Panc1 (cell line): ENCODE measurements around the gene YY1AP1. TPM values are rescaled to one million over a fixed set of nuclear protein-coding genes. Genes with fewer than 3 reads are reported as not detected.

Source experiments
- ATAC-seq: fragments of 200-7000 bp; cut with Tn5 transposase; 2 replicates; pipeline ENCODE4 v1.9.1; 2020; ENCODE audit warnings: mild to moderate bottlenecking, moderate library complexity
- BruUV-seq: library from RNA; stranded (reverse); fragments of 400-500 nt; replicated peaks from 2 replicates; lab custom pipeline; 2021; lab: Mats Ljungman, UMichigan
- CTCF ChIA-PET: fragments of 300-600 bp; sonication (Branson Sonifier 250); formaldehyde crosslinking; loops from one replicate; lab custom pipeline; 2022; ENCODE audit warnings: antibody characterized with exemption; lab: Charles Lee
- POLR2A ChIA-PET: fragments of 300-600 bp; sonication (Branson Sonifier 250); formaldehyde crosslinking; loops from one replicate; lab custom pipeline; 2022; ENCODE audit warnings: antibody characterized with exemption; lab: Charles Lee
- DNase-seq: peaks from one replicate; pipeline ENCODE4 v3.0.0-alpha.2; 2010; ENCODE audit warnings: low read depth, low spot score
- H3K27ac ChIP-seq: 2 replicates; pipeline ENCODE4 v1.5.1; 2011; ENCODE audit warnings: mild to moderate bottlenecking, low read length, inconsistent platforms
- H3K27me3 ChIP-seq: fragments of 200-500 bp; sonication (Bioruptor generic); 2 replicates; pipeline ENCODE4 v1.6.0; 2014; ENCODE audit warnings: low read length, inconsistent platforms; ENCODE audit not compliant: control insufficient read depth, insufficient read depth
- H3K36me3 ChIP-seq: fragments of 200-500 bp; sonication (Bioruptor generic); 2 replicates; pipeline ENCODE4 v1.5.1; 2014; ENCODE audit warnings: inconsistent platforms, mild to moderate bottlenecking, low read length, moderate library complexity; ENCODE audit not compliant: control insufficient read depth, insufficient read depth
- H3K4me1 ChIP-seq: 2 replicates; pipeline ENCODE4 v1.5.1; 2011; ENCODE audit warnings: inconsistent platforms, mild to moderate bottlenecking, low read length, moderate library complexity; ENCODE audit not compliant: control insufficient read depth, insufficient read depth
- H3K4me3 ChIP-seq, 2 experiments: 2 replicates each; pipeline ENCODE4 v1.5.1; 2011 to 2012; ENCODE audit warnings: low read depth in 2 of 2, low read length in 2 of 2, mild to moderate bottlenecking in 2 of 2, inconsistent platforms in 1 of 2, moderate library complexity in 1 of 2
- H3K9me3 ChIP-seq: fragments of 200-500 bp; sonication (Bioruptor generic); 2 replicates; pipeline ENCODE4 v1.5.1; 2014; ENCODE audit warnings: low read depth, mild to moderate bottlenecking, inconsistent platforms, low read length, moderate library complexity; ENCODE audit not compliant: control insufficient read depth, insufficient read depth
- POLR2AphosphoS5 ChIP-seq: IDR thresholded peaks from 2 replicates; pipeline ENCODE4 v1.6.1; 2012; ENCODE audit warnings: mild to moderate bottlenecking, low read depth, low read length, moderate library complexity
- SIN3A ChIP-seq: IDR thresholded peaks from 2 replicates; pipeline ENCODE4 v1.6.1; 2012; ENCODE audit warnings: low read depth, mild to moderate bottlenecking, low read length, moderate library complexity, borderline replicate concordance; ENCODE audit not compliant: insufficient read depth
- TCF7L2 ChIP-seq: IDR thresholded peaks from 2 replicates; pipeline ENCODE4 v1.6.1; 2011; ENCODE audit warnings: mild to moderate bottlenecking, low read depth, low read length, inconsistent platforms
- in situ Hi-C: cut with HindIII; loops from 2 replicates; pipeline ENCODE4 v1.10.0; 2016; ENCODE audit warnings: low sequenced_read_pairs, low pct_unique_long_range_greater_than_20kb
- intact Hi-C: fragments of 100-400 bp; cut with micrococcal nuclease; formaldehyde crosslinking; loops from one replicate; pipeline ENCODE4 v1.10.0; 2022; ENCODE audit not compliant: unreplicated experiment
- total RNA-seq: library from RNA; stranded (reverse); gene quantifications from one replicate; pipeline ENCODE4 v1.2.1, GENCODE V29; 2021; ENCODE audit not compliant: unreplicated experiment
- TF ChIP-seq, protein P1 (sequence below), 2 experiments: IDR thresholded peaks; 2 replicates each; pipeline ENCODE4 v1.6.1; 2011 to 2012; ENCODE audit warnings: low read depth in 2 of 2, control low read depth in 1 of 2, low read length in 1 of 2, mild to moderate bottlenecking in 1 of 2, moderate library complexity in 1 of 2; ENCODE audit not compliant: insufficient read depth in 1 of 2
- TF ChIP-seq, protein P2 (sequence below): fragments of 450-650 bp; IDR thresholded peaks from 2 replicates; pipeline ENCODE4 v1.5.1; 2017; ENCODE audit warnings: mild to moderate bottlenecking

The YY1AP1 gene
- total RNA-seq, 1 experiment from 2014 or later, result 58.7 TPM

DNA sequence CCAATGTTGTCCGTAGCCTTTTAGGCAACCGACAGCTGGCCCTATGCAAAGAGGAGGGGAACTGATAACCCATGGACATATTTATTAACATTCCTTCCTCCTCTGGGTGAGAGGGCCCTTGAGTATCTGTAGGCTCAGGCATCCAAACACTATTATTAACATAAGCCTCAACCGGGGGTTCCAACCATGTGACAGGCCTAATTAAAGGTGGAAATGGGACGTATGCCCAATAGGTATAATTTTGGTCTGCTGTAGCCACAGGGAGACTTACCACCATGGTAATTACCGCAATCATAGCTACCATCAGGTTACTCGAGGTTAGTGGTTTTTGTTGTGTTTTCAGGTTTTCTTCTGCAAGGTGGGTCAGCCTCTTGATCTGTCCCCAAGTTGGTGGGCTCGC, 5.6 kb upstream of the YY1AP1 start:
- intact Hi-C loops (no loop called here), in situ Hi-C loops (no loop called here)
- ChIA-PET CTCF (no interaction called here), POLR2A (interaction anchor here (0.7 kb wide), 1 partner anchor 9 kb away, joined by 3 read pairs; no protein-coding TSS in a partner anchor)
- no TSS peak for BruUV-seq
- peaks cover 13% of the 10 kb centered on the region; the same call in 1 of the 2 replicates for H3K36me3 ChIP-seq
- no peak for DNase-seq
- TF ChIP-seq, protein P1, sequence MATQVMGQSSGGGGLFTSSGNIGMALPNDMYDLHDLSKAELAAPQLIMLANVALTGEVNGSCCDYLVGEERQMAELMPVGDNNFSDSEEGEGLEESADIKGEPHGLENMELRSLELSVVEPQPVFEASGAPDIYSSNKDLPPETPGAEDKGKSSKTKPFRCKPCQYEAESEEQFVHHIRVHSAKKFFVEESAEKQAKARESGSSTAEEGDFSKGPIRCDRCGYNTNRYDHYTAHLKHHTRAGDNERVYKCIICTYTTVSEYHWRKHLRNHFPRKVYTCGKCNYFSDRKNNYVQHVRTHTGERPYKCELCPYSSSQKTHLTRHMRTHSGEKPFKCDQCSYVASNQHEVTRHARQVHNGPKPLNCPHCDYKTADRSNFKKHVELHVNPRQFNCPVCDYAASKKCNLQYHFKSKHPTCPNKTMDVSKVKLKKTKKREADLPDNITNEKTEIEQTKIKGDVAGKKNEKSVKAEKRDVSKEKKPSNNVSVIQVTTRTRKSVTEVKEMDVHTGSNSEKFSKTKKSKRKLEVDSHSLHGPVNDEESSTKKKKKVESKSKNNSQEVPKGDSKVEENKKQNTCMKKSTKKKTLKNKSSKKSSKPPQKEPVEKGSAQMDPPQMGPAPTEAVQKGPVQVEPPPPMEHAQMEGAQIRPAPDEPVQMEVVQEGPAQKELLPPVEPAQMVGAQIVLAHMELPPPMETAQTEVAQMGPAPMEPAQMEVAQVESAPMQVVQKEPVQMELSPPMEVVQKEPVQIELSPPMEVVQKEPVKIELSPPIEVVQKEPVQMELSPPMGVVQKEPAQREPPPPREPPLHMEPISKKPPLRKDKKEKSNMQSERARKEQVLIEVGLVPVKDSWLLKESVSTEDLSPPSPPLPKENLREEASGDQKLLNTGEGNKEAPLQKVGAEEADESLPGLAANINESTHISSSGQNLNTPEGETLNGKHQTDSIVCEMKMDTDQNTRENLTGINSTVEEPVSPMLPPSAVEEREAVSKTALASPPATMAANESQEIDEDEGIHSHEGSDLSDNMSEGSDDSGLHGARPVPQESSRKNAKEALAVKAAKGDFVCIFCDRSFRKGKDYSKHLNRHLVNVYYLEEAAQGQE (IDR thresholded peaks at IDR 0.05; ENCODE audit: insufficient read depth in 1 of 2, low read depth in 2 of 2, low read length in 1 of 2), result no peak
- TF ChIP-seq, protein P2, sequence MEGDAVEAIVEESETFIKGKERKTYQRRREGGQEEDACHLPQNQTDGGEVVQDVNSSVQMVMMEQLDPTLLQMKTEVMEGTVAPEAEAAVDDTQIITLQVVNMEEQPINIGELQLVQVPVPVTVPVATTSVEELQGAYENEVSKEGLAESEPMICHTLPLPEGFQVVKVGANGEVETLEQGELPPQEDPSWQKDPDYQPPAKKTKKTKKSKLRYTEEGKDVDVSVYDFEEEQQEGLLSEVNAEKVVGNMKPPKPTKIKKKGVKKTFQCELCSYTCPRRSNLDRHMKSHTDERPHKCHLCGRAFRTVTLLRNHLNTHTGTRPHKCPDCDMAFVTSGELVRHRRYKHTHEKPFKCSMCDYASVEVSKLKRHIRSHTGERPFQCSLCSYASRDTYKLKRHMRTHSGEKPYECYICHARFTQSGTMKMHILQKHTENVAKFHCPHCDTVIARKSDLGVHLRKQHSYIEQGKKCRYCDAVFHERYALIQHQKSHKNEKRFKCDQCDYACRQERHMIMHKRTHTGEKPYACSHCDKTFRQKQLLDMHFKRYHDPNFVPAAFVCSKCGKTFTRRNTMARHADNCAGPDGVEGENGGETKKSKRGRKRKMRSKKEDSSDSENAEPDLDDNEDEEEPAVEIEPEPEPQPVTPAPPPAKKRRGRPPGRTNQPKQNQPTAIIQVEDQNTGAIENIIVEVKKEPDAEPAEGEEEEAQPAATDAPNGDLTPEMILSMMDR, result no peak
- TF ChIP-seq SIN3A (no peak), POLR2AphosphoS5 (no peak), TCF7L2 (no peak)
- ATAC-seq, result no peak
- no peak overlapping the region for H3K27ac ChIP-seq
- peaks cover 10% of the 10 kb centered on the region for H3K4me1 ChIP-seq
- no peak overlapping the region for H3K4me3 ChIP-seq
- H3K27me3 ChIP-seq, result no peaks in the 10 kb centered on the region
- H3K9me3 ChIP-seq, result no peaks in the 10 kb centered on the region; the same call in 1 of the 2 replicates

DNA sequence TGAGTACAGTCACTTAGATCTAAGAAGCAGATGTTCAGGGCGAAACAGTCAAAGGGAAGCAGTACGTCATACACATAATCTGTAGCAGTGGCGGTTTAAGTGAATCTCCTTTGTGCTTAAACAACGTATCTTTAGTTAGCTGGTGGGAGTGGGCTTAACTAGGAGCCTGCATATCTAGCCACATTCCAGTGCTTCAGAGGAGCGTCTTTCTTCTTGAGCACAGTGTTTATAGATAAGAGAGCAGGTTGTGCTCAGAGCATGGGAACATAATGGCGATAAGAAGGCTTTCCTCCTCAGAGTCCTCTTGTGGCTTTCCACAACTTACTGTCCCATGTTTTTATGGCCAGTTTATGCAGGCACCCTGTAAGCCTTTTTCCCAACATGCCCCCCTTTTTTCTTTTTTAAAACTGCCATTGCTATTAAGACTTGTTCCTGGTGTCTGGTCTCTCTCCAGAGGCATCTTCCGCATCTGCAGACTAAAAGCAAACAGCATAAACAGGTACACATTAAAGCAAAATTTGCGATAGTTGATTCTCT, 3.5 kb upstream of the YY1AP1 start:
- ATAC-seq (no peak), DNase-seq (no peak)
- H3K4me3 ChIP-seq, result no peak overlapping the region
- peaks cover 10% of the 10 kb centered on the region for H3K4me1 ChIP-seq
- H3K9me3 ChIP-seq, result no peaks in the 10 kb centered on the region; the same call in 1 of the 2 replicates
- in situ Hi-C loops (no loop called here), intact Hi-C loops (no loop called here)
- ChIA-PET POLR2A (no interaction called here), CTCF (no interaction called here)
- no peak overlapping the region for H3K27ac ChIP-seq
- H3K27me3 ChIP-seq, result no peaks in the 10 kb centered on the region
- TF ChIP-seq, protein P2, result no peak
- TF ChIP-seq SIN3A, result no peak
- TF ChIP-seq, protein P1 (IDR thresholded peaks at IDR 0.05; ENCODE audit: insufficient read depth in 1 of 2, low read depth in 2 of 2, low read length in 1 of 2), result no peak
- TF ChIP-seq POLR2AphosphoS5, result no peak
- no peak for TF ChIP-seq TCF7L2
- H3K36me3 ChIP-seq, result peaks cover 13% of the 10 kb centered on the region
- BruUV-seq, result no TSS peak
